Adrenal gland (tissue), 12 donors: ENCODE data around the gene IFT88. TPM values are rescaled to one million over a fixed set of nuclear protein-coding genes. Genes with fewer than 3 reads are reported as not detected.
A peak's percentile ranks its signal among the peaks of the same experiment; 100 is the strongest.

Experiments used
- DNase-seq, 7 donors: peaks; one replicate each; pipeline ENCODE4 v3.0.0-alpha.2; 2019 to 2020
- H3K27ac ChIP-seq, 5 donors: fragments of 200-600 bp; sonication (generic) in 4 of 5; 1 replicate in 3 of 5; 2 replicates in 2 of 5; pipeline versions ENCODE4 v1.5.1 to v1.8.0; 2016 to 2020; ENCODE audit warnings: mild to moderate bottlenecking in 1 of 5
- H3K27me3 ChIP-seq: fragments of 200-600 bp; 2 replicates; pipeline ENCODE4 v1.8.0; 2021
- H3K36me3 ChIP-seq, 2 donors: fragments of 200-600 bp; replicated peaks in 1 of 2; 1 replicate in 1 of 2; 2 replicates in 1 of 2; pipeline versions ENCODE4 v1.5.1 to v1.8.0; 2018 to 2022
- H3K4me1 ChIP-seq, 2 donors: fragments of 200-600 bp; replicated peaks in 1 of 2; 1 replicate in 1 of 2; 2 replicates in 1 of 2; pipeline versions ENCODE4 v1.5.1 to v1.8.0; 2018 to 2021
- H3K4me3 ChIP-seq, 4 donors: fragments of 200-600 bp; sonication (generic) in 3 of 4; one replicate each; pipeline ENCODE4 v1.5.1; 2016 to 2018
- H3K9me3 ChIP-seq, 3 donors: fragments of 200-600 bp; sonication (generic) in 1 of 3; replicated peaks in 1 of 3; 1 replicate in 2 of 3; 2 replicates in 1 of 3; pipeline versions ENCODE4 v1.5.1 to v1.8.0; 2016 to 2021
- CTCF ChIP-seq, 6 experiments: fragments of 450-650 bp in 4 of 6; fragments of 200-600 bp in 2 of 6; sonication (generic) in 1 of 6; IDR thresholded peaks; 1 replicate in 5 of 6; 2 replicates in 1 of 6; pipeline versions ENCODE4 v1.5.1 to v1.8.0; 2016 to 2021; ENCODE audit warnings: antibody characterized with exemption in 6 of 6, mild to moderate bottlenecking in 2 of 6, moderate library complexity in 1 of 6
- POLR2A ChIP-seq, 2 donors: fragments of 450-650 bp; IDR thresholded peaks; one replicate each; pipeline ENCODE4 v1.6.1; 2017; ENCODE audit warnings: antibody characterized with exemption in 2 of 2, mild to moderate bottlenecking in 2 of 2, moderate library complexity in 1 of 2
- WGBS, 4 donors: extraction: QIAGEN DNeasy Blood & Tissue Kit in 2 of 4; methylation state at CpG; one replicate each; pipeline versions ENCODE4 v1.1.5 to v1.1.7; 2013 to 2017; 5-methylcytosine and 5-hydroxymethylcytosine counted together
- intact Hi-C, 2 donors: fragments of 100-400 bp; cut with DNase I; formaldehyde crosslinking; loops; one replicate each; pipeline versions ENCODE4 v1.14.1 to v1.15.0; 2022 to 2023
- polyA plus RNA-seq, 3 donors: library from polyadenylated mRNA; stranded (reverse); fragments of 200-250 nt in 2 of 3; fragments of 350-450 nt in 1 of 3; fragmentation: Illumina TruSeq in 1 of 3; extraction: RNeasy Lipid Tissue Mini Kit (QIAGEN cat#74804) in 1 of 3; gene quantifications; one replicate each; pipeline ENCODE4 v1.2.3, GENCODE V29; 2013 to 2014
- total RNA-seq, 9 donors: library from RNA; depleted of rRNA in 4 of 9; stranded (reverse); fragments of >200 nt in 4 of 9; fragments of 120-200 nt in 1 of 9; fragmentation: NEBNext Ultra II Directional in 1 of 9; extraction: Animal tissue kit (Norgen Biotek cat#: 25700) in 1 of 9; gene quantifications; one replicate each; pipeline versions ENCODE4 v1.1.0 to v1.2.4, GENCODE V29; 2013 to 2023
- donor health status: healthy with polysubstance abuse.
- donor health status: Bipolar disorder and iron deficiency.
- donor health status: DM: yes; HTN: yes; CAD: no.
- donor health status: DM: no; HTN: no; CAD: no.
- donor health status: DM: no; HTN: no; CAD: no.
- donor health status: DM: yes; HTN: yes; CAD: no.

IFT88 gene
- total and polyA plus RNA-seq, 12 donors: 7.0 to 22.9 (median 15.2) TPM

- H3K27ac ChIP-seq: peak overlapping the region in 3 of 5 donors; percentile 44 to 87 (median 46)
- DNase-seq: peak; percentile 73 to 85 (median 77)
- WGBS, 4 donors: 0 to 1% (median 0%) methylated on average over 7 to 96 of the region's 98 CpGs; no CpG with 5 or more reads in 1 of the 4 donors
- no peaks in the 10 kb centered on the region for H3K27me3 ChIP-seq
- H3K9me3 ChIP-seq: no peaks in the 10 kb centered on the region
- H3K4me1 ChIP-seq: peaks cover 0 to 13% of the 10 kb centered on the region in 2 donors
- TF ChIP-seq POLR2A (IDR thresholded peaks at IDR 0.05) (peak; percentile 45 to 77), CTCF (IDR thresholded peaks at IDR 0.05) (peak in 3 of 6 experiments; percentile 47 to 86 (median 75))
- no peaks in the 10 kb centered on the region for H3K36me3 ChIP-seq
- intact Hi-C loops: loop anchor here in 1 of 2 donors (10.0 kb wide), 1 partner anchor 209 kb away; no protein-coding TSS in a partner anchor
- peak overlapping the region in 2 of 4 donors; percentile 2 to 85 for H3K4me3 ChIP-seq
Measured at GRCh38 chr13:20703780-20704458, 137.0 kb downstream of the IFT88 start.

- H3K4me3 ChIP-seq: peak overlapping the region in 2 of 4 donors; percentile 2 to 85
- H3K9me3 ChIP-seq: no peaks in the 10 kb centered on the region
- no peak for TF ChIP-seq CTCF (IDR thresholded peaks at IDR 0.05)
- no peak for TF ChIP-seq POLR2A (IDR thresholded peaks at IDR 0.05)
- H3K4me1 ChIP-seq: peaks cover 0 to 13% of the 10 kb centered on the region in 2 donors
- H3K27me3 ChIP-seq: no peaks in the 10 kb centered on the region
- H3K27ac ChIP-seq: peak overlapping the region in 2 of 5 donors; percentile 46 to 87
- no peaks in the 10 kb centered on the region for H3K36me3 ChIP-seq
- intact Hi-C loops: loop anchor here in 1 of 2 donors (10.0 kb wide), 1 partner anchor 210 kb away; no protein-coding TSS in a partner anchor
- DNase-seq: no peak
- 25 to 56% (median 39%) methylated on average over 11 to 20 of the region's 20 CpGs for WGBS, 4 donors
Measured at GRCh38 chr13:20704459-20705069, 137.6 kb downstream of the IFT88 start.

GRCh38 chr13:20706661-20707060, 139.7 kb downstream of the IFT88 start:
- Histone ChIP-seq H3K4me3 (no peak overlapping the region), H3K4me1 (peaks cover 0 to 13% of the 10 kb centered on the region in 2 donors), H3K27me3 (no peaks in the 10 kb centered on the region), H3K36me3 (no peaks in the 10 kb centered on the region), H3K27ac (no peak overlapping the region), H3K9me3 (no peaks in the 10 kb centered on the region)
- no peak for DNase-seq
- intact Hi-C loops: loop anchor here in 1 of 2 donors (10.0 kb wide), 1 partner anchor 212 kb away; no protein-coding TSS in a partner anchor
- TF ChIP-seq POLR2A (IDR thresholded peaks at IDR 0.05): no peak
- no peak for TF ChIP-seq CTCF (IDR thresholded peaks at IDR 0.05)
- WGBS, 4 donors: 87 to 95% (median 90%) methylated on average over 3 to 5 of the region's 5 CpGs

- Histone ChIP-seq H3K36me3 (no peaks in the 10 kb centered on the region), H3K4me3 (no peak overlapping the region), H3K4me1 (peaks cover 4 to 11% of the 10 kb centered on the region in 2 donors), H3K9me3 (no peaks in the 10 kb centered on the region), H3K27ac (peak overlapping the region in 2 of 5 donors; percentile 43 to 62), H3K27me3 (no peaks in the 10 kb centered on the region)
- intact Hi-C loops: loop anchor here in 1 of 2 donors (10.0 kb wide), 1 partner anchor 213 kb away; no protein-coding TSS in a partner anchor
- no peak for DNase-seq
- TF ChIP-seq POLR2A (IDR thresholded peaks at IDR 0.05) (no peak), CTCF (IDR thresholded peaks at IDR 0.05) (no peak)
- 69 to 88% (median 73%) methylated on average over 2 of the region's 2 CpGs for WGBS, 4 donors
Measured at GRCh38 chr13:20708216-20708615, 141.3 kb downstream of the IFT88 start.
